Choroid plexus epithelial cell (primary cell): ENCODE measurements around the gene MRPL23.

ENCODE experiments used
- DNase-seq: peaks from one replicate; pipeline ENCODE4 v3.0.0-alpha.2; 2010; ENCODE audit warnings: low read depth
- H3K4me3 ChIP-seq: 2 replicates; pipeline ENCODE4 v1.5.1; 2011; ENCODE audit warnings: low read depth, mild to moderate bottlenecking, control low read depth, low read length, moderate library complexity
- TF ChIP-seq, protein P1 (sequence below): conservative IDR thresholded peaks from 2 replicates; pipeline ENCODE4 v1.5.1; 2011; ENCODE audit warnings: low read depth, mild to moderate bottlenecking, control low read depth, inconsistent platforms, low read length, moderate library complexity

The MRPL23 gene

DNA sequence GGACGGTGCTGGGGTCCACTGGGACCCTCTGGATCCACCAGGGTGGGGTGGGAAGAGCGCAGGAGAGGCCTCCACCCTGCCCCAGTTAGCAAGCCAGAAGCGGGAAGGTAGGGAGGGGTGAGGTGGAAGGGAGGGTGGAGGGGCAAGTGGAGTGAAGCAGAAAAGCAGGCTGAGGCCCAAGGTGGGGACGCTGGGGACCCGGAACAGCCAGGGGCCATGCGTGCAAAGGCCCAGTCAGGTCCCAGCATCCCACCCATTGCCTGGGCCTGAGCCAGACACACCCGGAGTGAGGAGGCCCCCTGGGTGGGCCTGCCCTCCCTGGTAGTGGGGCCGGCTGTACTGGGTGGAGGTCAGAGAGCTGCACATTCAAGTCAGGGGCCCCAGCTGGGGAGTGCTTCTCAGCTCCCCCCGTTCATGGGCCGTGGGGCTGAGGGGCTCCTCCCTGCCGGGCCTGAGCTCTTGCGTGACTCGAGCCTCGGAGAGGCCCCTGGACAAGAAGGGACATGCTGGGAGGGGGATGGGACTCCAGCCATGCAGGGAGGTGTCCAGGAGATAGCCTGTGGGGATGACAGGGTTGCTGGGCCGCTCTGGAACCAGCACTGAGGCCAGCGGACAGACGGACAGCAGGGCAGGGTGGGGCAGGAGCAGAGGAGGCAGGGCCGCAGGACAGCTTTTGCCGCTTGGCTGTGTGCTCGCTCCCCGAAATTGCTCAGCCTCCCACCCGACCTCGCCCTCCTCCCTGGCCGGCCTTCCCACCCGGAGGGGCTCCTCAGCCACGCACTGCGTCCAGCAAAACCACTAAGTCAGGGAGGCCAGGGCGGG, 19.9 kb upstream of the MRPL23 start:
- DNase-seq: no peak
- TF ChIP-seq, protein P1, sequence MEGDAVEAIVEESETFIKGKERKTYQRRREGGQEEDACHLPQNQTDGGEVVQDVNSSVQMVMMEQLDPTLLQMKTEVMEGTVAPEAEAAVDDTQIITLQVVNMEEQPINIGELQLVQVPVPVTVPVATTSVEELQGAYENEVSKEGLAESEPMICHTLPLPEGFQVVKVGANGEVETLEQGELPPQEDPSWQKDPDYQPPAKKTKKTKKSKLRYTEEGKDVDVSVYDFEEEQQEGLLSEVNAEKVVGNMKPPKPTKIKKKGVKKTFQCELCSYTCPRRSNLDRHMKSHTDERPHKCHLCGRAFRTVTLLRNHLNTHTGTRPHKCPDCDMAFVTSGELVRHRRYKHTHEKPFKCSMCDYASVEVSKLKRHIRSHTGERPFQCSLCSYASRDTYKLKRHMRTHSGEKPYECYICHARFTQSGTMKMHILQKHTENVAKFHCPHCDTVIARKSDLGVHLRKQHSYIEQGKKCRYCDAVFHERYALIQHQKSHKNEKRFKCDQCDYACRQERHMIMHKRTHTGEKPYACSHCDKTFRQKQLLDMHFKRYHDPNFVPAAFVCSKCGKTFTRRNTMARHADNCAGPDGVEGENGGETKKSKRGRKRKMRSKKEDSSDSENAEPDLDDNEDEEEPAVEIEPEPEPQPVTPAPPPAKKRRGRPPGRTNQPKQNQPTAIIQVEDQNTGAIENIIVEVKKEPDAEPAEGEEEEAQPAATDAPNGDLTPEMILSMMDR: no peak
- H3K4me3 ChIP-seq: no peak overlapping the region

DNA sequence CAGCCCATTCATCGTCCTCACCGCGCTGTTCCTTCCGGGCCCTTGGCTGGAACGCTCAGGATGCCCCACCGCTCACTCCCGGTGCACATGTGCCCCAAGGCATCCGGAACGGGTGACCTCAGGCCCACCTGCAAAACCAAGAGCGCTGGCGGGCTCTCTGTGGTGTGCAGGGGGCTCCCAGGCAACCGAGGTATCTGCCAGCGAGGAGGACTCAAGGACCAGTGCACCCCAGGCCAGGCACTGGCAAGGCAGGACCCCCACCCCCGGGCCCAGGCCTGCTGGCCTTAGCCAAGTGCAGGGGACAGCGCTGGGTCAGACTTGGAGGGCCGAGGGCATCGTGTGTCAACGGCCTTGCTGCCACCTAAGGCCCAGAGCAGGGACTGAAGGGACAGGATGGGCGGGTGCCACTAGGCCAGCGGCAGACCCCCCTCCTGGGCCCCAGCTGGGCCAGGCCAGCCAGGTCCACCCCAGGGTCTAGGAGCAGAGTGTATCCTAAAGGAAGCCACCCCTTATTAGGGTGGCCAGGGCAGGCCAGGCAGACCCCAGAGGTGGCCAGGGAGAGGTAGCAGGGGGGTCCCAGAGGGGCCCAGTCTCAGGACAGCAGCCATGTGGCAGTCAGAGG, 19.2 kb upstream of the MRPL23 start:
- TF ChIP-seq, protein P1: no peak

DNA sequence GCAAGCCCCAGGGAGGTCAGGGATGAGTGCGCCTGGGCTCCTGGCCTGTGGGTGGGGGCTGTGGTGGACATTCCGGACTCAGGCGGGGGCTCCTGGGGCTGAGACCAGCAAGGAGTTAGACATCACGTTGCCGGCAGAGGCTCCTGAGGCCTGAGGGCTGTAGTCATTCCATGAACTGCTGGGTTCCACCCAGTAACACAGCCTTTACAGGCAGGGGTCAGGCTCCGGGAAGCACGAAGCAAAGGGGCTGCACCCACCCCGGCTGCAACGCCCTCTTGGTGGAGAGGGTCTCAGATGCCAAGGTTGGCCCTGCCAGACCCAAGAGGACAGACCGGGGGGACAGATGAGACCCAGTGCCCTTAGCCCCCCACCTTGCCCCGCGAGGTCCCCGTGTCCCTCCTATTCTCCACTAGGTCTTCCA, 18.7 kb upstream of the MRPL23 start:
- TF ChIP-seq, protein P1: no peak
- no peak for DNase-seq
- H3K4me3 ChIP-seq: no peak overlapping the region

More for the DNA sequence above, 19.2 kb upstream of the MRPL23 start:
- H3K4me3 ChIP-seq: no peak overlapping the region
- DNase-seq: no peak

DNA sequence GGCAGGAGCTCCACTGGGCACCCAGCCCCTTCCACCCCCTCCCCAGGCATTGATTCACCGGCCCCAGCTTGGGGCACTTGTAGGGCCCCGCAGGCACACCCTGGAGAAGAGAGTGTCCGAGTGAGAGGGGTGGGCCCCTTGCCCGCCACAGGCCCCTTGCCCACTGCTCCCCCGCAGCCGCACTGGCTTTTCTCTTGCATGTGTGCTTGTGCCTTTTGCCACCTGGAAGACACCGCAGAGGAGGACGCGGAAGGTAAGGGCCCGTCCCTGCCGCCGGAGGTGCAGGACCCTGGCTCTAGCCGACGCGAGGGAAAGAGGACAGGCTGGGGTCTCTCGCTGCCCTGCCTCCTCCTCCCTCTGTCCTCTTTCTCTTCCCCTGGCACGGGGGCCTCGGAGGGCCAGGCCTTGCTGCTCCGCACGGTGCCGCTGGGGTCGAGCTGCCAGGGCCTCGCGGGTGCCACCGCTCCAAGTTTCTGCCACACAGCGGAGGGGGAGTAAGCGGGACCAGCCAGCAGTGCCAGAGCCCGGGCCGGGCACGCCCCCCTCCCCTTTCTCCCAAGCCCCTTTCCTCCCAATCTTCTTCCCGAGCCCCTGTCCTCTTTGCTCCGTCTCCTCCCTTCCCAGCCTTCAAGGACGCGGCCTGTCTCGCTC, 18.1 kb upstream of the MRPL23 start:
- H3K4me3 ChIP-seq: no peak overlapping the region
- no peak for DNase-seq
- TF ChIP-seq, protein P1: no peak

DNA sequence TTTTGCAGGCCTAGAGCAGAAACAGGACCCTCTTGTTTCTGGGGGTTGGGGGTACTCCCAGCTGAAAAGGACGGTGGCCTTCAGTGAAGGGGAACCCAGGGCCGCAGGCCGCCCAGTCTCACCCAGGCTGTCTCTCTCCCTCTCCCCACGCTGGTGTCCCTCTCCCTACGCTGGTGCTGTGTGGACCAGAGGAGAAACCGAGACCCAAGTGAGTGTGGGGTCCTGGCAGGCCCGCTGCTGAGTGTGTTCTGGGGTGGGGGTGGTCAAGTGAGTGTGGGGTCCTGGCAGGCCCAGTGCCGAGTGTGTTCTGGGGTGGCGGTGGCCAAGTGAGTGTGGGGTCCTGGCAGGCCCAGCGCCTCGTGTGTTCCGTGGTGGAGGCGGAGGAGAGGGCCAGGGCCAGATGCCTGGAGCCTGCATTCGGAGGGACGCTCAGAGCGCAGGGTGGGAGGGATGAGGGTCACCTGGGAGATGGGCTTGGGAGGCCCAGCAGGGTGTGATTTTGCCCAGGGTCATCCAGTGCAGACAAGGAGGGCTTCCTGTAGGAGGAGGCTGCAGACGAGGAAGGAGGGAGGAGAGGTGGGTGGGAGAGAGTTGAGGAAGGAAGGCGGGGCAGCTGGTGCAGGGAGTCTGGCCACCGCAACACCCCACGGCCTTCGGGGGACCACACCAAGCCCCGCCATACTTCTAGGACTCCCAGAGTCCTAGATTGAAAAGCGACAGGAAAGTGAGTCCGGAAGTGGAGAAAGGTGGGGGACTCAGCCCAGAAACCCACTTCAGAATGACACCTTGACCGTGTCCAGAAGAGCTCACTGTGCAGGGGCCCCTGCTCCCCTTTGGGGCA, 17.3 kb upstream of the MRPL23 start:
- DNase-seq: no peak
- no peak overlapping the region for H3K4me3 ChIP-seq
- TF ChIP-seq, protein P1: no peak

DNA sequence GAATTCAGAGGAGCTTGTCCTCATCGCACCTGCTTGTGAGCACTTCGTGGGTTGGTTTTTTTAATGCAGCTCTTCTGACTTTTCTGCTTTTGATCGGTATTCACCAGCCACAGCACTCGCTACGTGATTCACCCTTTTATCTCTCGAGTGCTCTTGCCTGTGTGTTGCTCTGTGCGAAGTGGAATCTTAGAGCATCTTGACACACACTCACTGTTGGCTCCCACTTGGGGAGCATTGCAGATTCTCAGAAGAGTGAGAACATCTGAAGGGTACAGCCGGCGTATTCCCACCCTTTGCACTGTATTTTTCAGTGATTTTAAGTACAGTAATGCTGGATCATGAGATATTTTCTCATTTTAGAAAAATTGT, 16.7 kb upstream of the MRPL23 start:
- no peak overlapping the region for H3K4me3 ChIP-seq
- DNase-seq: no peak
- TF ChIP-seq, protein P1: no peak
